HG02623 (cell line): Measurements from ENCODE around the gene RPL39.
A peak's percentile ranks its signal among the peaks of the same experiment; 100 is the strongest.
"Not testable (repeated sequence)": the region's sequence is repeated elsewhere in the genome, so short reads cannot be mapped to it uniquely, and the experiment has no call there.

ENCODE experiments used
- ATAC-seq: cut with Tn5 transposase; IDR thresholded peaks from one replicate; pipeline ENCODE4 v1.9.1; 2021; ENCODE audit warnings: moderate library complexity; ENCODE audit not compliant: unreplicated experiment

Gene RPL39

DNA sequence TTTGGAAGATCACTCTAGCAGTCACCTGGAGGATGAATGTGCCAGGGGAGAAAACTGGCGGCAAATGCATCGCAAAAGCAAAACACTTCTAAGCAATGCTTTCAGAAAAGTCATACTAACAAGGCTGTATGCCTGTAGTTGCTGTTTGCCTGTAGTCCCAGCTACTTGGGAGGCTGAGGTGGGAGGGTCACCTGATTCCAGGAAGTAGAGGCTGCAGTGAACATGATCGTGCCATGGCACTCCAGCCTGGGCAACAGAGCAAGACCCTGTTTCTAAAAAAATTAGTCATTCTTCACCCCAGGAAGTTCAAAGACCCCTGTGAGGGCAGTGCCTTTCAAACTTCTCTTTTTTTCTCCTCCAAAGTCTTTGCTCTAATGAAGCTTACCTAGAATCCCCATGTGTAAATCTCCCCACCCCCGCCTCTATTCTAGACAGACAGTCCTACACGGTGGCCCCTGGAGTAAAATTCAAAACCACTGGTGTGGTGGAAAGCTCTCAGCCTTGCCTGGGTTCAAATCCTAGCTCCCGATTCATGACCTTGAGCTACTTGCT is 27.5 kb downstream of the RPL39 start:
- ATAC-seq, result no peak

DNA sequence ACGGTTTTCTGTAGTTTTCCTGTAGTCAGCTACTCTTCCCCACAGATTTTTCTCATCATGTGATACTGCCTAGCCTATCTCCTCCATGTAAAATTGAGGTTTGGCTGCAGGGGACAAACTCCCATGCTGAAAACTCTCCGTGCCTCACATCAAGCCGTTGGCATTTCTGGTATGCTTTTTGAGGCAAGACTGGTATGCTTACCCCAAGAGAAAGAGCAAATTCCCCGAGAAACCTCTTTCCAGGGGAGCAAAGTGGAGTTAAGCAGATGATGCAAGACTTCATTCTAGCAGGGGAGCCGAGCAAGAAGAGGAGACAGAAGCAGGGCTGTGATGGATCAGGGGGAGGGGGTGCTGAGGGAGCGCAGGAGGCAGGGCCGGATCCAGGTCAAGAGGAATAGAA is 28.2 kb downstream of the RPL39 start:
- no peak for ATAC-seq

DNA sequence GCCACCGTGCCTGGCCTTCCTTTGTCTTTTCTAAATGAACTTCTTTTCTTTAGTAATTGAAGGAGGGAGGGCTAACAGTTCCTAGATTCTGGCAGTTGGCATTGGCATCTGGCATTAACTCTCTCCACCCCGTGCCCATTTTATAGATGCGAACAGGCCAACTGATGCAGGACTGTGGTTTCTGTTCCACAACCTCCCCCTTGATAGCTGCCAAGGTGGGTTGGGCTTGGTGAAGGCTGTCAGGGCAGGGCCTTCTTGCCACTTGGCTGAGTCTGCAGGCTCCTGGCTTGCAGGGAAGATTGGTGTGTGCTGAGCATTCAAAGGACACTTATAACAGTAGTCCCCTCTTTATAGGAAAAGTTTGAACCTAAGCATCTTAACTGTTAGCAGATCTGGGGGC is 28.7 kb downstream of the RPL39 start:
- no peak for ATAC-seq

DNA sequence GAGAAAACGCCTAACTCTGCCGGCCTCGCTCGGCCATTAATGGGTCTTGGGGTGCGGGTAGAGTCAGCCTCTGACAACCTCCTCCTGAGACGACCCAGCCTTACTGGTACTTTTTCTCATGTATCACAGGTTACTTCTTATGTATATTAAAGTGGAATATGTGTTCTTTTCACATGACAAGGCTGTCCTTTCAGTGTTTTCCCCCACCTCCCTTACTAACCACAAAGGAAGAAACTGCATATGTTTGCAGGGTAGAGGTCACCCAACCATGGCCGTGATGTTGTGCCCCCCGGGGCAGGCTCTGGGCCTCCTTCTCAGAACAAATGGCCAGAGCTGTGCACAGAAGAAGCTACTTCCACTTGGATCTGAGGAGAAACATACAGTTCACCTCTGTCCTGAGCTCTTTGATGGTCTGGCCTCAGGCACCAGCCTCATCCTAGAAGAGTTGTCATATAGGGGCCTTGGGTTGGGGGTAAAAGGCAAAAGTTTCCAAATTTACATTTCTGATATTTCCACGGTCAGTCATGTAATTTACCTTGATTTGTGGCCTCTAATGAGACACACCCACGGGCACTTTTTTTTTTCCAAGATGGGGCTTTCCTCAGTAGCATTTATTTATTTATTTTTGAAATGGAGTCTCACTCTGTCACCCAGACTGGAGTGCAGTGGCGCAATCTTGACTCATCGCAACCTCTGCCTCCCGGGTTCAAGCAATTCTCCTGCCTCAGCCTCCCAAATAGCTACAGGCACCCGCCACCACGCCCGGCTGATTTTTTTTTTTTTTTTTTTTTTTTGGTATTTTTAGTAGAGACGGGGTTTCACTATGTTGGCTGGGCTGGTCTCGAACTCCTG is 31.2 kb downstream of the RPL39 start:
- no peak for ATAC-seq

DNA sequence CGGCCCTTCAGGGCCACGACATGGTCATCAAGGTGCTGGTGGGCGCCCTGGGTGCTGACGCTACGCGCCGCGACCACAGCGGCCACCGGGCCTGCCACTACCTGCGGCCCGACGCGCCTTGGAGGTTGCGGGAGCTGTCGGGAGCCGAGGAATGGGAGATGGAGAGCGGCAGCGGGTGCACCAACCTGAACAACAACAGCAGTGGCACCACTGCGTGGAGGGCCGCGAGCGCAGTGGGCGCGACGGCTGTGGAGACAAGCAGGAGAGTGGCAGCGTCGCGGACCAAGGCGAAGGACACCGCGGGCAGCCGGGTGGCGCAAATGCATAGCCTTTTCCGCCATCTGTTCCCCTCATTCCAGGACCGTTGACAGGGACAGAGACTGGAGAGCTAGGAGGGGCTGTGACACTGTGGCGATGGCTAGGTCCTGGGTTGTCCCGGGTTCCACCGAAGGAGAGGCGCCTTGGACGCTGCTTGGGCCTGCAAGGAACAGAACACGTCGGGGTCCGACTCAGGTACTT is 32.1 kb downstream of the RPL39 start:
- no peak for ATAC-seq

DNA sequence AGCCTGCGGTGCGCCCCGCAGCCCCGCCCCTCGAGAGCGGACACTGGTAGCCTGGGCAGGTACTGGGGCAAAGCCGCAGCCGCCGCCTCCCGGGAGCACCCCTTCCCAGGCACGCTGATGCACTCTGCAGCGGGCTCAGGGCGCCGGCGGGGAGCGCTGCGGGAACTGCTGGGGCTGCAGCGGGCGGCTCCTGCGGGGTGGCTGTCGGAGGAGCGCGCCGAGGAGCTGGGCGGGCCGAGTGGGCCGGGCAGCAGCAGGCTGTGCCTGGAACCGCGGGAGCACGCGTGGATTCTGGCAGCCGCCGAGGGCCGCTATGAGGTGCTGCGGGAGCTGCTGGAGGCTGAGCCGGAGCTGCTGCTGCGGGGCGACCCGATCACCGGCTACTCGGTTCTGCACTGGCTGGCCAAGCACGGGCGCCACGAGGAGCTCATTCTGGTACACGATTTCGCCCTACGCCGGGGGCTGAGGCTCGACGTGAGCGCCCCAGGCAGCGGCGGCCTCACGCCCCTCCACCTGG is 32.6 kb downstream of the RPL39 start:
- ATAC-seq, result no peak

DNA sequence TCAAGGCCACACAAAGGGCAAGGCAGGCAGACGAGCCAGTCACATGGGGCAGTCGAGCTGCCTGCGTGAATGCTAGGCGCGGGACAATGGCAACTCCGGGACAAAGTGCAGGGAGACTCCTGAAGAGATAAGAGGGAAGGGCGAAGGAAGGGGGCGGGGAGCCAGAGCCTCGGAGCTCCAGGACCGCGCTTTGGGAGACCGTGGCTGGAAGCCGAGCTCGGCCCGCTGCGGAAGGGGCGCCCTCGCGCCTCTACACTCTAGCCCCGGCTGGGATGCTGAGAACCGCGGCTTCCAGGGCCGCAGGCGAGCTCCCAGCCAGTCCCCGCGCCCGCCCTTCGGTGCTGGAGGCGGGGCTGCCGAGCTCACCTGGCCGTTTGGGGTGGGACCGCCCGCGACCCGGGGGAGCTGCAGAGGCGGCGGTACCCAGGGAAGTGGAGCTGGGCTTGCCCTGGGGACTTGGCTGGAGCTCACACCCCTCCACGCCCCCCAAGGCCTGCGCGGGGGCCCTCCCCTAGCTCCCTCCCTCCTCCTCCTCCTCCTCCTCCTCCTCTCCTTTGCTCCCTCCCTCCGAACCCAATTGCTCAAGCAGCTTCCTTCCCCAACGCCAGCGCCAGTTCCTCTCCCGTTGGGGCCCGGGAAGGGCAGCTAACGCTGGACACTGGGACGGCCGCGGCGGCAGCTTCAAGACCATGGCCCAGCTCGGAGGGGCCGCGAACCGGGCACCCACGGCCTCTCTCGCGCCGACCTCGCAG is 33.3 kb downstream of the RPL39 start, which contains the start of gene SOWAHD:
TSS of gene SOWAHD (plus strand) at position 610 of the 752 bp plus-strand sequence. CDS start at position 690, 80 bp downstream.
- ATAC-seq, result no peak

DNA sequence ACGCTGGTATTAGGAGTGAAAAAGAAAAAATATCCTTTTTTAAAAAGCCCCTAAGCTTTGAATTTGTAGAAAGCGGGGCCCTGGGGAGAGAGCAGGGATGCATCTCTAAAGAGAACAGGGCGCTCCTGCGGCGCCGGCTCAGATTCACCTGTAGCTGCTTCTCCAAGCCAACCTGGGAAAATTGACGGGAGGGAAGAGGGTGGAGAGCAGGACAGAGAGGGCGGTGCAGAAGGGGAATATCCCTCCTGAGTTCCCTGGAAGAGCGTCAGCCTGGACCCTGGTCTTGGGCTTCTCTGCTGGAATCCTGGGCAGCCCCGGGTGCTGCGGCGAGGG is 33.8 kb downstream of the RPL39 start:
- ATAC-seq, result no peak

DNA sequence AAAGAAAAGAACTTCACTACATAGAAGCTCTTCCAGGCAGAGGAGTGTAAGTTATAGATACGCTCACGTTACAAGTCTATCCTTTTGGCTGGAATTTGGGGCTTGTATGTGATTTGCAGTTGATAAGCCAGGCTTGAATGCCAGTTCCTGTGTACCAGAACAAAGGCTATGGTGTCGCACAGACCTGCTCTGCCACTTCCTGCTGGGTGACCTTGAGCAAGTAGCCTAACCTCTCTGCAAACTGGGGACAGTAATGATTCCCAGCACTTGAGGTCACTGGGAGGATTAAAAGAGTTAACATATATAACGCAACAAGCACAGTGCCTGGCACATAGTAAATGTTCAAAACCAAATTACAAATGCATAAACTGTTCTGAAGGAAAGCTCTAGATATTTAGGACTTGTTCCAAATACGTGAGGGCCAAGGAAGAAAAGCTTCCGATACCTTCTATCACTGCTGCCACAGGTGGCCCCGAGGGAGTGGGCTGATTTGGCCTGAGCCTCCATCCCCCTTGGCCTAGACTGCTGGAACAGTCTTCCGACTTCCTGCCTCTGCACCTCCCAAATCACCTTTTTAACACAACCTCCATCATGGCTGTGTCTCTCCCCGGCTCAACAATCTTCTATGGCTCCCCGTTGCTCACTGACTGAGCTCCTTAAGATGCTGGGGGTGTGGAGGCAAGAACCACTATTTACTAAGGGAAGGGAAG is 34.3 kb downstream of the RPL39 start:
- no peak for ATAC-seq

DNA sequence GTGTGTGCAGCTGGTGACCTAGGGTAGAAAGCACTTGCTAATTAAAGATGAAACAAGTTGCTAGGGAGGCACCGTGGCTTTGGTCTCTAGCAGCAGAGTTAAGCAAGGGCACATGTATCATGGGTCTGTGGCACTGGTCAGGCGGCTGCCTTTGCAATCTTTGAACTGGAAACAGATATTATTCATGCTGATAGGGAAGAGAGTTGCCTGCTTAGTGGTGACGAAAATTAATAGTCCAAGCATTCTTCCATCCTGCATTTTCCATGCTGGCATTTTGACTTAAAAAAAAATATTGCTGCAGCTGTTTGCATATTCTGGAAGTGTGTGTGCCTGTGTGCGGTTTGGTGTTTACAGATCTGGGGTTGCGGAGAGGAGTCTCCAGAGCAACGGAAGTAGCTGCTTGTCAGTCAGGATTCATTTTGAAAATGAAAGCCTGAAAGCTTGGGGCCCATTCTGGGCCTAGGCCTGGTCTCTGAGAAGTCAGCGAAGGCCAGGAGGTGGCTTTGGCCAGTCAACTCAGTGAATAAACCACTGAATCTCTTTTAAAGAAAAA is 35.4 kb downstream of the RPL39 start:
- peak; percentile 64 for ATAC-seq

DNA sequence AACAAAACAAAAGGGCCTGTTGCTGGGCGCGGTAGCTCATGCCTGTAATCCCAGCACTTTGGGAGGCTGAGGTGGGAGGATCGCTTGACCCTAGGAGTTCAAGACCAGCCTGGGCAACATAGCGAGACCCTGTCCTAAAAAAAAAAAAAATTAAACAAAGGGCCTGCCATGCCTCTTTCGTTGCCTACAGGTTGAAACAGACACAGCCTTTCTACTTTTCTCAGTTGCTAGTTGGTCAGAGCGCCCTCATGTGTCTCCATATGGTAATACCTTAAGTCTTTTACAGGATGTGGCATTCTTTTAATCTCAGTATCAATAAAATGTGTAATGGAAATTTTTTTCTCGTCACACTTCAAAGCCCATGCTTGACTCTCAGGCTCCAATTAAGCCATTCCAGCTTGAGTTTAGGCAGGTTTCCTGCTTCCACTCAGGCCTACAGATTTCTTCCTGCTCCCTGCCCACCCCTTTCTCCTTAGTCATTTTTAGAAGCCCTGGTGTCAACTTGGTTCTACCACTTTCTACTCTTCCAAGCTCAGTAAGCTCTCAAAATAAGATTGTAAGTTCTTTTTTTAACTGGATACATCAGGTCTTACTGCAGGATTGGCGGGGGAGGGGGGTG is 37.7 kb downstream of the RPL39 start:
- ATAC-seq, result no peak

DNA sequence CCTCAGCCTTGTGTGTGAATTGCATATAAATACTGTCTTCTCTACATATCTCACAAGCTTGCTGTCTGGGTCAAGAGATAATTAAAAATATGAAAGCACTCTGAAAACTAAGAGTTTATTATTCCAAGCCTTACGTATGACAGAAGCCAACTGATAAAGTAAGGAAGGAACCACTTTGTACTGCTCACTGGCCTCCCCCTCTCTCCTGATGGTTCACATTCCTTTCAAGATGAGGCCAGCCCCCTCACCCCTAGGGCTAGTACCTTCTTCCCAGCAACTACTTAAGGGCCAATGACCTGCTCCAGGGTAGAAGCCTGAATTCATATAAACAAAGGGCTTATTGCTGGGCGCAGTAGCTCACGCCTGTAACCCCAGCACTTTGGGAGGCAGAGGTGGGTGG is 38.4 kb downstream of the RPL39 start:
- no peak for ATAC-seq

DNA sequence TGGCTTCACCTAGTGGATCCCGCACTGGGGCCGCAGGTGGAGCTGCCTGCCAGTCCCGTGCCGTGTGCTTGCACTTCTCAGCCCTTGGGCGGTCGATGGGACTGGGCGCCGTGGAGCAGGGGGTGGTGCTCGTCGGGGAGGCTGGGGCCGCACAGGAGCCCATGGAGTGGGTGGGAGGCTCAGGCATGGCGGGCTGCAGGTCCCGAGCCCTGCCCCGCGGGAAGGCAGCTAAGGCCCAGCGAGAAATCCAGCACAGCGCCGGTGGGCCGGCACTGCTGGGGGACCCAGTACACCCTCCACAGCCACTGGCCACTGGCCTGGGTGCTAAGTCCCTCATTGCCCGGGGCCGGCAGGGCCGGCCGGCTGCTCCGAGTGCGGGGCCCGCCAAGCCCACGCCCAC is 40.7 kb downstream of the RPL39 start:
- ATAC-seq, result not testable (repeated sequence)

DNA sequence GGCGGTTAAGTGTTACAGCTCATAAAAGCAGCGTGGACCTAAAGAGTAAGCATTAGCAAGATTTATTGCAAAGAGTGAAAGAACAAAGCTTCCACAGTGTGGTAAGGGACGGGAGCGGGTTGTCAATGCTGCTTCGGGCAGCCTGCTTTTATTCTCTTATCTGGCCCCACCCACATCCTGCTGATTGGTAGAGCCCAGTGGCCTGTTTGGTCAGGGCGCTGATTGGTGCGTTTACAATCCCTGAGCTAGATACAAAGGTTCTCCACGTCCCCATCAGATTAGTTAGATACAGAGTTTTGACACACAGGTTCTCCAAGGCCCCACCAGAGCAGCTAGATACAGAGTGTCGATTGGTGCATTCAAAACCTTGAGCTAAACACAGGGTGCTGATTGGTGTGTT is 41.3 kb downstream of the RPL39 start:
- not testable (repeated sequence) for ATAC-seq

DNA sequence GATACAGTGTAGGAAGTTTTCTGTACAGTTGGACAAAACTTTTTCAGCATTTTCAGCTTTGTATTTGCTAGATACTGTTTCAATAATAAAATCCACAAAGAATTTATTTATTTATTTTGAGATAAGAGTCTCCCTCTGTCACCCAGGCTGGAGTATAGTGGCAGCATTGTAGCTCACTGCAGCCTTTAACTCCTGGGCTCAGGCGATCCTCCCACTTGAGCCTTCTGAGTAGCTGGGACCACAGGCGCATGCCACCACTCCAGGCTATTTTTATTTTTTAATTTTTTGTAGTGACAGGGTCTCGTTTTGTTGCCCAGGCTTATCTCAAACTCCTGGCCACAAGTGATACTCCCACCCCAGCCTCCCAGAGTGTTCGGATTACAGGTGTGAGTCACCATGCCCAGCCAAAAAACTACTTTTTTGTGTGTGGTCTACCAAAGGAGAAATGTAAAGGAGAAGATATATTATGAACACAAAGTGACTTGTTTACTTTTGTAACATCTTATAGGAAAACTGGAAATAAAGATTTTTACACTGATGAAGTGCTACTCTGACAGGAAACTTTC is 46.1 kb downstream of the RPL39 start:
- ATAC-seq, result no peak

DNA sequence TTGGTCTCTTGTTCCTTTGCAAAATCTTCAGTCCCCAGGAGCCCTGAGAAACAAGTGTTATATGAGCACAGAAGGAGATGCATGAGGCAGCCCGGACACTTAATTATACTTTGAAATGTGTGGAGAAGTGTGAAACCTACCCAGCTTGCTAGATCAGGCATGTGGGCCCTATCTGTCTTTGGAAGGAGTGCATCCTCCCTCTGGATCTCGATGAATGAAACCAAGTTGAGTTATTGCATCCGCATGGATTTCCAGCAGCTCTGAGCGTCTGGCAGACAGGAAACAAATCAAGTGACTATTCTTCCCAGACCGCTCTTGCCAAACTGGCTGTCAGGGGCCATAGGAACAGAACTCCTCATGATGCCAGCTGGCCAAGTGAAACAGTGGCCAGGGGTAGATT is 52.7 kb downstream of the RPL39 start:
- ATAC-seq, result no peak
